ENCODE results near the gene ANKRD28.

- no peak for TF ChIP-seq POLR2AphosphoS5 (IDR thresholded peaks at IDR 0.05; ENCODE audit: low read depth, low read length)
- no peak for TF ChIP-seq IRF3 (IDR thresholded peaks at IDR 0.05; ENCODE audit: low read depth, low read length)
- TF ChIP-seq CHD2 (IDR thresholded peaks at IDR 0.05; ENCODE audit: low read length, partially characterized antibody): no peak
Observed at GRCh38 chr3:15794303-15794771, 3.4 kb downstream of the ANKRD28 start.

All from SK-N-SH (cell line).